ENCODE results near the gene SV2C.

The SV2C gene

DNA sequence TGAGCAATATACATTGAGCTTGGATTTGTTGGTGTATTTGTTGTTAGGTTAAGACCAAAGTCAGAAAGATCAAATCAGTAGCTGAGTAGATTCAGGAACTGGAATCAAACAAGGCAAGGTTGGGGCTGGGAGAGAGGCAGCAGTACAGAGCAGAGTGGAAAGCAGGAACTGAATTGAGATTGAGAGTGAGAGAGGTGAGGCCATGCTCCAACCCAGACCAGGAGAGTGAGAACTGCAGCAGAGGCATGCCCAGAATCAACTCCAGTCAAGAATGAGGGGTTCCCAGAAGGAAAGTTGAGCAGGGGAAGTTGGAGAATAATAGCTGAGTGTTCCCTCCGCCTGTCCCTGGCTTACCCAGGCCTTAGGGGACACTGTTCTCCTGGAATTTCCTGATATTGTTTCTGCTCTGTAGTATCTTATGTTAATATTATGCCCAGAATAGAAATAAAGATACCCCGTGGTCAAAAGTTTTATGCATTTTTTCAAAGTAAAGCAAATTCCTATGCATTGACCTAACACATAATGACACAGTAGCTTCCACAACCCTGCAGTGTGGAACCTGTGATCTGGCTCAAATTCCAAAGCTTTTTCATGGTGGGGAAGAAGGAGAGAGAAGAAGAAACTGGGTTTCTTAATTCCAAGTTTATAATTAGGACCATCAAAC is 82.7 kb downstream of the SV2C start:
- no peak for DNase-seq

DNA sequence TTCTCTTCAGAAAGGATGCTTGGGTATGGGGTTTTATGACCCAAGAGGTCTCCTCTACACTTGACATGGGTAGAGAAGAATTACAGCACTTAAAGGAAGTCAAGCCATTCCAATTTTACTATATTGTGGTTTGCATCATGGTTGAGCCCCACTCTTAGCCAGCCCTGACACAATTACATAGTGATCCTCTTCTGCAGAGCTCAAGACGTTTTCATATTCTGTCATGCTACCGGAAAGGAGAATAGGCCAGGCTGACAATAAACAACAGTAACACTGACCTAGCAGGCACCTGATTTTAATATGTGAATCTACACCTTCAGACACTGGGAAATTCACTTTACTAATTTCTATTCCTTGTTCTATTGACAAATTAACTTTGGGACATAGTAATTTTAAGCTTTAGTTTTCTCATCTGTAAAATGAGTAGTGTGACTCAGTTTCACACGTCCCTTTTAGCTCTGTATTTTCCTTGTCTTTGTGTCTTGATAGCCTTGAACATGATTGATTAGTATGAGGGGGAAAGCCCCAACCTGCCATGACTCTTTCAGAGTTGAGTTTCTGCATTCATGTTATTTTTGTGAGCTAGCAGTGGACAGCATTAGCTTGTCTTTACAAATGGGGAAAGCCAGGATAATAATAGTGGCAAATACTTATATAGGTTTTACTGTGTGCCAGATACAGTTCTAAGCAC is 83.8 kb downstream of the SV2C start:
- no peak for DNase-seq

DNA sequence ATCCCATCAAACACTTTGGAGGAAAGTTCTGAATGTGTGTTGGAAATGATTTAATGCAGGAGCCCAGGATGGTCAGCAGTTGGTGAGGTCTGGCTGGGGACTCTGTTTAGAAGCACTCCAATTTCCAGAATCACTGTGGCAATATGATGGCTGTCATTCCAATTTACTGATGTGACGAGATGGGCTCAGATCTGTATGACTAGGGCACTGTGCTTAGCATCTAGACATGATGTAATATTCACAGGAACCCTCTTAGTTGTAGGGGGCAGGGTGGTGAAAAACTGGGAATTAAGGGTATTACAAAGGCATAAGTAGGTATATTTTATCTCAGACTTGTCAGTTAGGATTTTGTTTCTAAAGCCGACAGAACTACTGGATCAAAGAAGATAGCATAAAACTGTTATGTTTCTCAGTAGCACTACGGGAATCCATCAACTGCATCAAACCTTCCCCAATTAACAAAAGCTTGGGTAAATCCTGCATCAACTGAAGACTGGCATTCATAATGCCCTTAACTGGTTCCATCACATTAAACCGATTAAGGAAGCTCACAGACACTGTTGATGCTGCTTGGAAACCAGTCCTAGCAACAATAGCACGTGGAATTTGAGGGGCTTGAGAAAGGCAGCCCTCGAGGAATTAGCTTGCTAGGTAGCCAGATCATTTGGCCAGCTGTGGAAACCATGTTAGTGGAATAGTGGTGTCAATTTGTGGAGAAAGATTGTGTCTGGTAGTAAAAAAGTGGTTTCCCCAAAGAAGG is 86.1 kb downstream of the SV2C start:
- no peak for DNase-seq

DNA sequence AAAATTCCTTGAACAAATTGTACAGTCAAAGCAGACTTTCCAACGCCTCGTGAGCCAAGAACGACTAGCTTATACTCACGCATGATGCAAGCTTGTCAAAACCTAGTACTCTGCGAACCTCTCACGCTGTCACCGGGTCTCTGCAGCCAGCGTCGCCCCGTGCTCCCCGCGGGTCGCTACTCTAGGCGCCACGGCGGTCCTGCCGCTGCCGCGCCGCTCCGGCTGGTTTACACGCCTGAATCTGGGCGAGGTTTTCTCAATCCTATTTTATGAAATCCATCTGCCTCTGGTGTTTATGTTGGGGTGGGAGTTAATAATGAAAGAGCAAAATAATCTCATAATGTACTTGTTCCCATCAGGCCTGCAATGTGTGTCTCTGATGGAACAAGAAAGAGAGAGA is 90.9 kb downstream of the SV2C start:
- no peak for DNase-seq

DNA sequence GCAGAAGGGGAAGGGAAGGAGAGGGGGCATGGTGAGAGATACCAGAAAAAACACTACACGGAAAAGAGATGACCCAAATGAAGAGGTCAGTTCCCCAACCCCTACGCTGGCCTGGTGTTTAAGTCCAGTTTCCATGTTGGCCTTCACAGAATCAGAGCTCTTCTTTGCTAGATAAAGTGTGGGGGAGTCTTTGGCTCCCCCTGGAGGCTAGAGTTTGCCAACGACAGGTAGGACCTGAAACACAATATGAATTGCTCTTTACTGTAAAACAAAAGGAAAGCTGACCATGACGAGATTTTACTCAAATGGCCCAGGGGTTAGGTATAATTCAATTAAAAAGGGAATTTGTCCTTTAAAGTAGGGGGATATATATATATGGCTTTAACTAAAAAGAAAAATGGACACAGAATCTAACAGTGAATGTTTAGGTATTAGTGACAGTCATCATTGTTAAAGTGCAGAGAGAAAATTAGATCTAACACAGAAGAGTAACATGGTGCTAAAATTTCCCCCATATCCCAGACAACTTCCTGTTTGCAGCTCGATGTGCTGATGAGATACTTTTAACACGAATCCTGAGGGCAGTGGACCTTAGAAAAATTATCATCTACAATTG is 92.0 kb downstream of the SV2C start:
- peak; percentile 0 to 16 for DNase-seq

DNA sequence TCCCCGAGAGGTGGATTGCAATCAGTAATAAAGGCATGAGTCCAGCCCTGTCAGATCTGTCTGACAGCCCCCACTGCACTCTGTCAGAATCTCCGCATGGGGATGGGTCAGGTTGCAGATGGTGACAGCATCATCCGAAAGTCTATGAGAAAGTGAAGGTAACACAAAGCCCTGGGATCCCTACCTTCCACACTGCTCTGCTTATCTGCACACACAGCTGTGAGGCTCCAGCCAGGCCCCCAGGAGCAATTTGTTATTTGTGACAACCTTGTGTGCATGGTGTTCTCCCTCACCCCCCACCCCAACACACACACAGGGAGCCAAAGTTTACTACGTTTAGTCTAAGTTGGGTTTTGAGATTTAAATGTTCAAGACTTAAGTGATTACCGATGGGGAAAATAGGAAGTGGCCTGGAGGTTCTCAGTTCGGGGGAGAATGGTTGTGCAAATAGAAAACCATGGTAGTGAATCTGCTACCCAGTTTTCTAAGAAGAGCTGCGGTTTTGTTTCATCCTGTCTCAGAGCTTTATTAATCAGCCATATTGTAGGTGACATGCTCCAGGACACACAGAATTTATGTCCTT is 92.7 kb downstream of the SV2C start:
- no peak for DNase-seq

DNA sequence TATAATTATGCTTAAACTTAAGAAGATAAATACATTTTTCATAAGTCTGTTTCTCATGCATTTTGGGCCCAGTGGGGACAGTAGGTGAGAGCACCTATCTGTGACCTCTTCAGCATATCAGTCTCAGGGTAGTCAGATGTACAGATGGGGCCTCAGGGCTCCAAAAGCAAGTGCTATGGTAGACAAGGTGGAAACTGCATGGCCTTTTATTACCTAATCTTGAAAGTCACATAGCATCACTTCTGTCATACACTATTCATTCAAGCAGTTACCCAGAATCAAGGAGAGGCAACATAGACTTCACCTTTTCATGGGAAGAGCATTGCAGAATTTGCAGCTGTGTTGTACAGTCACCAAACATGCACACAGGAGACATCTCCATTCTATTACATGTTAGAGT is 94.8 kb downstream of the SV2C start:
- no peak for DNase-seq

DNA sequence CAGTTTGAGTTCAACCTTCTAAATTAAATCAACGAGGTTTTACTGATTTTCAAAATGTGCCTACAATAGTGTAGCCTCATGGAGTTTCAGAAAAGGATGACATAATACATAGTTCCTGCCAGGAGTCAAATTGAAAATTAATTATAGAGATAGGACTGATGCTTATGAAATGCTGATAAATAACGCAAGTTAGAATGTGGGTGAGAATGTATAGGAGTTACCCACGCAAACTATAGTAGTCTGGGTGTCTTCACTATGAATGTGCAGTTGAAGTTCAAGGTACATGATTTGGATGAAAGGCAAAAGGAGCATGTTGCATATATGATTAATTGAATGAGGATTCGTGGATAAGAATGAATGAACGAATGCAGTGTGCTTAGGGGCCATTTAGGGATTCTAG is 95.7 kb downstream of the SV2C start:
- DNase-seq, result no peak

DNA sequence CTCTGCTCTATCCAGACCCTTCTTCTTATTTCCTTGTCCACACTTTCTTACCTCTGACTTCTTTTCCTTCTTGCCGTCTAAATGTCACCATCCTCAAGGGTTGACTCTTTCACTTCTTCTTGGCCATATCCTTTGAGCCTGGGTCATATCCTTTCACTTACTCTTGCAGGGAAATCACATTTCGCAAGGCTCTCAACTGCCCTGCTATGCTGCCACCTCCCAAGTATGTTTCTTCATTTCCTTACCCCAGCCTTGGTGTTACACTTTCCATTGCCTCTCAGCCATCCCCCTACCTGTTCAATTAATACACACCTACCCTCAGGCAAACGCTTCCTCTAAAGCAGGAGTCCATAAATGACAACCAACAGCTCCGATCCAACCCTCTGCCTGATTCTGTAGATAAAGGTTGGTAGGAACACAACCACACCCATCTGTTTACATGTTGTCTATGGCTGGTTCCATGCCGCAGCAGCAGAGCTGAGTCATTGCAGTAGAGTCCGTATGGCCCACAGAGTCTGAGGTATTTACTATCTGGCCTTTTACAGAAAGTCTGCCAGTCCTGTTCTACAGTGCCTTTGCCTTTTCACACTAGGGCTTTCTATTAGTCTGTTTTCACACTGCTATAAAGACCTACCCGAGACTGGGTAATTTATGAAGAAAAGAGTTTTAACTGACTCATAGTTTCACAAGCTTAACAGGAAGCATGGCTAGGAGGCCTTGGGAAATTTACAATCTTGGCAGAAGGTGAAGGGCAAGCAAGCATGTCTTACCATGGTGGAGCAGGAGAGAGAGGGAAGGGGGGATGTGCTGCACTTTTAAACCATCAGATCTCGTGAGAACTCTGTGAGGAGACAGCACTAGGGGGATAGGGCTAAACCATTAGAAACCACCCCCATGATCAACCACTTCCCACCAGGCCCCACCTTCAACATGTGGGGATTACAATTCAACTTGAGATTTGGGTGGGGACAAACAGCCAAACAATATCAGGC is 97.9 kb downstream of the SV2C start:
- no peak for DNase-seq

DNA sequence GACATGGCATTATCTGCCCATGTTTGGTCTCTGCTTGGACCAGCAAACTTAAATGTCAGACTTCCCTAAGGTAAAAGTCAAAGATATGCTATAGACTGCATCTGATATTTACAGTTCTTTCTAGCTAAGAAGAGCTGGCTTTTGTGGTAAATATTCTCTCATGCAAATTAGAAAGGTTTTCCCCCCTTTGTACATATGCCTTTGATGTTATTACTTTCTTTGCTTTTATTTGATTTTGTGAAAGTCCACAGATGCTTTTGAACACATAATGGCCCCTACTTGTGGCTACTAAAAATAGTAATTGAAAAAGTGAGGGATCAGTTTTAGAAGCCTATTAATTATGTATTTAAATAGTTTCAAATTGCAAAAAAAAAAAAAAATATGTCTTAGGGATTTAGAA is 104.2 kb downstream of the SV2C start:
- DNase-seq, result no peak

DNA sequence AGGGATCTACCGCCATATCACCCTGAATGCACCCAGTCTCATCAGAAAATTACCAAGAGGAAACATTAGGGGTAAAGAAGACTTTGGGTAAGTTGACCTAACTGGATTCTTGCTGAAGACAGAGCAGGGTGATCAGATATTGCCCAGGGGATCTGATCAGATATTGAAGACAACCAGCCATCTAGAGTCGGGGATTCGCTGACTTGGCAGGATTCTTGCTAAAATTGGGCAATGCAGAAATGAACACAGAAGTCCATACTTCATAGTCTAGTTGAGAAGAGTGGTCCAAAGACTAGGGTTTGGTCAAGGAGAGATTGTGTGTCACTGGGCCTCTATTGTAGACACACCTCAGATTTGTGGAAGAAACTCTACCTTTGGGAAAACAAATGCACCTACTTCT is 107.2 kb downstream of the SV2C start:
- no peak for DNase-seq

DNA sequence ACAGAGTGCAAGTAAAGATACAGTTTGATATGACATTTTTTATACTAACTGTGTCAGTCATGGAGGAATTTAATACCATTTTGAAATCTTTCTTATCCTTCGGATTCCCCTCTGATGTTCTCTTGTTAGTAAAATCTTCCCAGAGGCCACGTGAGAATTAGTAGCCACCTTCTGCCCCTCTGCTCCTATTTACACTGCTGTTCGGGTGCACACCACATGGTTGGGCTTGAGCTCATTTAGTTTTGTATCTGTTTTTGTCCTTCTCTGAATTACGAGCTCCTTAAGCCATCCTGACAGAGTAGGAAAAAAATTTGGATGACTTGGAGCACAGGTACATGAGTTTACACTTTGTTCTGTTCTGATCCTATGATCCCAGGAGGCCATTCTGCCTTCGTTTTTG is 109.7 kb downstream of the SV2C start:
- no peak for DNase-seq

DNA sequence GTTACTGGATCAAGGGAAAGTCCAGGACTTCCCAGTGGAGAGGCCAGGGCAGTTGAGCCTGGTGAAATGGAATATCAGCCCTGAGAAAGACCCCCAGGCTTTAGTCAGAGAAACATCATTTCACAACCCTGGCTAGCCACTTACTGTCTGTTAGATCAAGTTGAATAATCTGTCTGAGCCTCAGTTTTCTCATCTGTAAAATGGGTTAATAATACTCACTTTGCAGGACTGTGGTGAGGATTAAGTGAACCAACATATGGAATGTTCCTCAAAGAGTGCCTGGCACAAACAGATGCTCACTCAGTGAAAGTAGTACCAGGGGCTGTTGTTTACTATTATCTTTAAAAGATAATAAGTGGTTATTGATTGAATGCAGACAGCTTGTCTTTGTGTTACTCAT is 110.5 kb downstream of the SV2C start:
- no peak for DNase-seq

DNA sequence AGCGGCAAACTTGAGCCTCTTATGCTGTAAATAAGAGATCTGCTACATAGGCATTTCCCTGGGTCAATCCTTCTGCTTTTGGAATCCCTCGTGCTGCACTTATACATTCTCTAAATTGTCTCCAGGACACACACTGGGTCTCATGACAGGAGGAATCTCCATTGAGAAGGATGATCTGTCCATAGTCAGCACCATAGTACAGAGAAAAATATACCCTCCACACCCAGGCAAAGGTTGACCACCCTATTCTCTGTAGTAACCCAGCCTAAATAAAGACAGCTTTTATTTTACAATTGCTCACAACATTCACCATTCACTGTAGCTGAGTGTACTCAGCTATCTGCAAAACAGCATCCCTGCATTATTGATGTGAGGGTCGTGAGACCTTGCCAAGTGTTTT is 111.2 kb downstream of the SV2C start:
- no peak for DNase-seq

DNA sequence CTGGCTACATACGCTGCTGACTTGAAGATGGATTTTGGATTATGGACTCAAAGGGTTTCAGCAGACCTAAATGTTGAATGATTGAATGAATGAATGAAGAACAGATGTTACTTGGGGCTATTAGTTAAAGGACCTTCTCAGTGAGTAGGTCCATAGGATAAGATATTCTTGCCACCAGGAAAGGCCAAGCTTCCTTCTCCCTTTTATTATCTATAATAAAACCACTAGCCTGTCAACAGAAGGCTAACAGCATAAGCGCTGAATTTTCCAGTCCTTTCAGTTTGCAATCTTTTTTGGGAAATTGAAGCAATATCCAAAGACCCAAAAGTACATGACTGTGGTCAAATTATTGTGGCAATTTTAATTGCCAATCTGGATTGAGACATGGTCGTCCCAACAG is 113.3 kb downstream of the SV2C start:
- no peak for DNase-seq

DNA sequence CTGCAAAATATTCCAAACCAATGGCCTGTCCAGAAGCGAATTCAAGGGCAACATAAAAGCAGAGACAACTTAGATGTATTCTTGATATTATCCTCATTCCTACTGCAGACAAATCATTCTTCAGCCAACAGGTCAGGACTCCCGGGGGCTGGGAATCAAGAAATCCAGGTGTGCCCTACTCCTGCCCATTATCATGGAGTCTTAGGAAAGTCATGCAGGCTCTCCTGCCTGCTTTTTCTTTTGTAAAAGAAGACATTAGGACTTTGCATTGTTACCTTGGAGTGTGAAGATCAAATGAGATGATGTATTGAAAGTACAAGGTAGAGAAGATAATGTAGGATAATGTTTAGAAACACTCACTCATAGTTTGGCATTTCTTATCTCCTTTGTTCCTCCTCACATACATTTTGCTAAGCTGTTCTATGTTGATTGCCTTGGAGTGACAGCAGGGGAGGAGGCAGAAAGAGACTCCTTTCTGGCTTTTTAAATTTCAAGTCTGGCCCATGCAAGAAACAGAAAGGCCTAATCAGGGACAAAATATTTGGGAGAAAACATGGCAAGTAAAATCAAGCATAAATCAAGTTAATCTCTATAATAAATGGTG is 113.8 kb downstream of the SV2C start:
- DNase-seq, result no peak

DNA sequence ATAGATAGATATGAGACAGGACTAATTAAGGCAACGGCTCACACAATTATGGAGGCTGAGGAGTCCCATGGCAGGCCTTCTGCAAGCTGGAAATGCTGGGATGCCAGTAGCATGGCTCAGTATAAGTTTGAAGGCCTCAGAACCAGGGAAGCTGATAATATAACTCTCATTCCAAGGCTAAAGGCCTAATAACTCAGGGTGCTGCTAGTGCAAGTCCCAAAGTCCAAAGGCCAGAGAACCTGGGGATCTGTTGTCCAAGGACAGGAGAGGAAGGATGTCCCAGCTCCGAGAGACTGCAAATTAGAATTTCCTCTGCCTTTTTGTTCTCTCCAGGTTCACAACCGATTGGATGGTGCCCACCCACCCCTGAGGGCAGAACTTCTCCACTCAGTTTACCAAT is 114.5 kb downstream of the SV2C start:
- no peak for DNase-seq

DNA sequence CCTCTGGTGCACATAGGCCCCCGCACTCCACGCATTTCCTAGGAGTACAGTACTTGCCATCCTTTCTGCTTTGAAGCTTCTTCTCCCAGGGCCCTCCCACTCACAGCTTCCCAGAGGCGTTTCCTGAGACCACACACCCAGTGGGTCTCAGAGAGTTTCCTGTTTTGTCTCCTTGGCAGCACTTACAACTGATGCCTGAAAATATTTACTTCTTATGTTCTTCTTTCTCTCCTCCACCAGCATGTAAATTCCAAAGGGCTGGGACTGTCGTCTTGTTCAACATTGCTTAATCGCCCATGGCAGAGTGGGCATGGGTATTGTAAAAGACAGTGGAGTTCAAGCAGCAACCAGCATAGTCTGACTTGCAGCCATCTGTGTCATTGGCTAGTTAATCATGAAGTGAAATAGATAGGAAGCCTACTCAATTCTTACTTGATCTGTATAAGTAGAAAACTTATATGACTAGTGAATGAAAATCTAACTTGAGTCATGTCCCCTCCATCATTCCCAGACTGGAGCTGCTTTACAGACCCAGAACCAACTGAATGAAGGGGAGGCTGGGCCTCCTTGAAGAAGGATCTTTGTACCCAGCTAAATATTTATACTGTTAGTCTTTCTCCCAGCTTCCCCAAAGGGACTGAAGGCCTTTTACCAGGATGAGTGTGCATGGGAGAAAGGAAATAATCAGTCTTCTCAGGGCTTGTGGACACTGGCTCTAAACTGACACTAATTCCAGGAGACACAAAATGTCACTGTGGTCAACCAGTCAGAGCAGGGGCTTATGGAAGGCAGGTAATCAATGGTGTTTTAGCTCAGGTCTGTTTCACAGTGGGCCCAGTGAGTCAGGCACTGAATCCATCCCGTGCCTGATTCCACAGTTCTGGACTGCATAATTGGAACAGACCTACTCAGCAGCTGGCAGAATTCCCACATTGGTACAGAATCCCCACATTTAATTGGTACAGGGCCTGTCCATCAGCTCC is 116.4 kb downstream of the SV2C start:
- no peak for DNase-seq

DNA sequence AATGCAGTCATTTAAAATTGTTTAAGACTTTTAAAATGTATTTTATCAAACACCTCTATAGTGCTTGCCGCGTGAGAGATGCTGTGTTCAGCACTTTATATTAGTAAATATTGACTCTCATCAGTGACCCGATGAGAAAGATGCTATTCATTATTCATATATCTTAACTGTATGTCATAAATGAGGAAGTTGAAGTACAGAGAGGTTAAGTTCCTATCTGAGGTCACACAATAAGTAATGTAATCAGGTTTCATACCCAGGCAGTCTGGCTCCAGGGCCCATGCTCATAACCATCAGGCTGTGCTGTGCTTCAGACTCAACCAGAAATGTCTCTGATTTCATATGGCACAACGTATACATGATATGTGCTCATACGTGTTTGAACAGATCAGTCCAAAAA is 119.0 kb downstream of the SV2C start:
- no peak for DNase-seq

DNA sequence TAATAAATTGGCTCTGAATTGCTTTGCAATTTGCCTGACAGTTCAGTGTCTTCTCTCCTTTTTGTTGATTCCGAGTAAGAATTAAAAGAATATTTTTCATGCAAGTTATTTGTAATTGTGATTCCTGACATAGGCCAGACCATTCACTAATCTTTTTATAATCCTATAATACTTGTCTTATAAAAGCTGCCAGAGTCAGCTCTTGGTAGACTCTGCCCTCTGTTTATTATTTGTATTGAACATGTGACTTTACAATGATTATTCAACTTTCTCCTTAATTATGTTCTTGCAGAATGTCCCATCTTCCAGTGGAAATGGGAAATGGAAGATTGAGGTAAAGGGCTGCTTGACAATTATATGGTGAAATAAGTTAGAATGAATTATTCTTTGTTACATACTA is 121.0 kb downstream of the SV2C start:
- no peak for DNase-seq

Measured in NCI-H1930 (cell line).